Erythroblast (primary cell): Measurements from ENCODE around the gene SMKR1.

ENCODE experiments used
- GATA1 ChIP-seq: IDR thresholded peaks from 2 replicates; pipeline ENCODE4 v1.6.1; 2011; ENCODE audit warnings: low read depth, mild to moderate bottlenecking, control low read depth, low read length, moderate library complexity
- POLR2A ChIP-seq: IDR thresholded peaks from 2 replicates; pipeline ENCODE4 v1.6.1; 2011; ENCODE audit warnings: mild to moderate bottlenecking, low read length

GRCh38 chr7:129517931-129518330, 15.6 kb downstream of the SMKR1 start:
- TF ChIP-seq POLR2A (no peak), GATA1 (no peak)
